Mesenchymal stem cell (in vitro differentiated cells and primary cell): Measurements from ENCODE around the gene MS4A14.
A peak's percentile ranks its signal among the peaks of the same experiment; 100 is the strongest.
"Not testable (repeated sequence)": the region's sequence is repeated elsewhere in the genome, so short reads cannot be mapped to it uniquely, and the experiment has no call there.

Source experiments
- DNase-seq: peaks from one replicate; pipeline ENCODE4 v3.0.0-alpha.2; 2013
- H2AFZ ChIP-seq: one replicate; pipeline ENCODE4 v1.6.1; 2013; ENCODE audit warnings: low read depth, mild to moderate bottlenecking, control low read depth, inconsistent platforms, low read length, moderate library complexity
- H2AK5ac ChIP-seq: 2 replicates; pipeline ENCODE4 v1.6.1; 2013; ENCODE audit warnings: low read length, moderate library complexity, mild to moderate bottlenecking, inconsistent platforms; ENCODE audit not compliant: severe bottlenecking
- H2BK120ac ChIP-seq: one replicate; pipeline ENCODE4 v1.6.1; 2013; ENCODE audit warnings: low read depth, mild to moderate bottlenecking, inconsistent platforms, low read length, moderate library complexity
- H2BK12ac ChIP-seq, 2 experiments: one replicate each; pipeline ENCODE4 v1.6.1; 2013; ENCODE audit warnings: inconsistent platforms in 2 of 2, low read length in 2 of 2, mild to moderate bottlenecking in 2 of 2, moderate library complexity in 2 of 2, control low read depth in 1 of 2
- H2BK15ac ChIP-seq: one replicate; pipeline ENCODE4 v1.6.1; 2013; ENCODE audit warnings: mild to moderate bottlenecking, low read depth, inconsistent platforms; ENCODE audit not compliant: poor library complexity, severe bottlenecking
- H2BK5ac ChIP-seq: 2 replicates; pipeline ENCODE4 v1.6.1; 2013; ENCODE audit warnings: low read depth, mild to moderate bottlenecking, low read length, control low read depth, inconsistent platforms; ENCODE audit not compliant: poor library complexity, severe bottlenecking
- H3K14ac ChIP-seq, 2 experiments: one replicate each; pipeline ENCODE4 v1.6.1; 2013; ENCODE audit warnings: inconsistent platforms in 2 of 2, low read length in 2 of 2, control low read depth in 1 of 2, mild to moderate bottlenecking in 1 of 2, moderate library complexity in 1 of 2
- H3K18ac ChIP-seq, 2 experiments: one replicate each; pipeline ENCODE4 v1.6.1; 2013; ENCODE audit warnings: inconsistent platforms in 2 of 2, low read length in 2 of 2, control low read depth in 1 of 2, low read depth in 1 of 2, mild to moderate bottlenecking in 1 of 2
- H3K23ac ChIP-seq, 2 experiments: one replicate each; pipeline ENCODE4 v1.6.1; 2013; ENCODE audit warnings: inconsistent platforms in 2 of 2, low read length in 2 of 2, mild to moderate bottlenecking in 2 of 2, moderate library complexity in 2 of 2, control low read depth in 1 of 2
- H3K27ac ChIP-seq: 2 replicates; pipeline ENCODE4 v1.5.1; 2013; ENCODE audit warnings: mild to moderate bottlenecking, moderate library complexity, low read length, control low read depth, inconsistent platforms; ENCODE audit not compliant: poor library complexity, severe bottlenecking
- H3K27me3 ChIP-seq, 2 experiments: 2 replicates each; pipeline versions ENCODE4 v1.6.1 to v1.7.0; 2013; ENCODE audit warnings: low read length in 2 of 2, mild to moderate bottlenecking in 2 of 2, moderate library complexity in 2 of 2, control low read depth in 1 of 2, inconsistent platforms in 1 of 2; ENCODE audit not compliant: control insufficient read depth in 1 of 2, insufficient read depth in 1 of 2
- H3K36me3 ChIP-seq, 2 experiments: 2 replicates each; pipeline versions ENCODE4 v1.6.1 to v1.7.0; 2013; ENCODE audit warnings: low read length in 2 of 2, control low read depth in 1 of 2, inconsistent platforms in 1 of 2, low read depth in 1 of 2, mild to moderate bottlenecking in 1 of 2; ENCODE audit not compliant: insufficient read depth in 2 of 2, control insufficient read depth in 1 of 2
- H3K4ac ChIP-seq, 2 experiments: one replicate each; pipeline ENCODE4 v1.6.1; 2013; ENCODE audit warnings: inconsistent platforms in 2 of 2, low read length in 2 of 2, mild to moderate bottlenecking in 2 of 2, moderate library complexity in 2 of 2, control low read depth in 1 of 2, low read depth in 1 of 2
- H3K4me1 ChIP-seq: 2 replicates; pipeline ENCODE4 v1.6.1; 2013; ENCODE audit warnings: low read depth, low read length, control low read depth; ENCODE audit not compliant: control insufficient read depth, insufficient read depth
- H3K4me2 ChIP-seq: 2 replicates; pipeline ENCODE4 v1.6.1; 2013; ENCODE audit warnings: low read length, mild to moderate bottlenecking, inconsistent platforms; ENCODE audit not compliant: poor library complexity, severe bottlenecking
- H3K4me3 ChIP-seq, 2 experiments: 2 replicates each; pipeline versions ENCODE4 v1.5.1 to v1.7.0; 2013; ENCODE audit warnings: low read length in 2 of 2, mild to moderate bottlenecking in 2 of 2, control low read depth in 1 of 2, low read depth in 1 of 2; ENCODE audit not compliant: insufficient read depth in 1 of 2
- H3K79me1 ChIP-seq: replicated peaks from 2 replicates; pipeline ENCODE4 v1.6.1; 2013; ENCODE audit warnings: mild to moderate bottlenecking, control low read depth, low read length, inconsistent platforms; ENCODE audit not compliant: poor library complexity, severe bottlenecking
- H3K9ac ChIP-seq: 2 replicates; pipeline ENCODE4 v1.7.0; 2013; ENCODE audit warnings: mild to moderate bottlenecking, low read length, moderate library complexity
- H3K9me3 ChIP-seq: 2 replicates; pipeline ENCODE4 v1.7.0; 2013; ENCODE audit warnings: mild to moderate bottlenecking, low read length; ENCODE audit not compliant: control insufficient read depth
- H4K8ac ChIP-seq: one replicate; pipeline ENCODE4 v1.6.1; 2013; ENCODE audit warnings: inconsistent platforms, mild to moderate bottlenecking, low read length, moderate library complexity
- H4K91ac ChIP-seq: one replicate; pipeline ENCODE4 v1.6.1; 2013; ENCODE audit warnings: mild to moderate bottlenecking, low read length, inconsistent platforms
- WGBS: methylation state at CpG from one replicate; pipeline ENCODE4 v1.1.7; 2013; ENCODE audit warnings: mixed read lengths; 5-methylcytosine and 5-hydroxymethylcytosine counted together

The MS4A14 gene

DNA sequence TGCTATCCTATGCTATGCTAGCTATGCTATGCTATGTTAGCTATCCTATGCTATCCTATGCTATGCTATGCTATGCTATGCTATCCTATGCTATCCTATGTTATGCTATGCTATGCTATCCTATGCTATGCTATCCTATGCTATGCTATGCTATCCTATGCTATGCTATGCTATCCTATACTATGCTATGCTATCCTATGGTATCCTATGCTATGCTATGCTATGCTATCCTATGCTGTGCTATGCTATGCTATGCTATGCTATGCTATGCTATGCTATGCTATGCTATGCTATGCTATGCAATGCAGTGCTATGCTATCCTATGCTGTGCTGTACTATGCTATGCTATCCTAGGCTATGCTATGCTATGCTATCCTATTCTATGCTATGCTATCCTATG, 50.8 kb downstream of the MS4A14 start:
- no peak overlapping the region for H2BK120ac ChIP-seq
- H3K36me3 ChIP-seq: no peaks in the 10 kb centered on the region
- H3K27me3 ChIP-seq: no peaks in the 10 kb centered on the region
- no peak overlapping the region for H2AK5ac ChIP-seq
- H2BK12ac ChIP-seq: no peak overlapping the region
- no peak overlapping the region for H3K4ac ChIP-seq
- H3K14ac ChIP-seq: no peak overlapping the region
- no peak overlapping the region for H2BK15ac ChIP-seq
- no peak overlapping the region for H4K91ac ChIP-seq
- H3K79me1 ChIP-seq: no peaks in the 10 kb centered on the region
- H2AFZ ChIP-seq: peak overlapping the region; percentile 23
- no peak for DNase-seq
- H3K9me3 ChIP-seq: no peaks in the 10 kb centered on the region
- no peak overlapping the region for H4K8ac ChIP-seq
- no peak overlapping the region for H2BK5ac ChIP-seq
- H3K4me3 ChIP-seq: no peak overlapping the region
- H3K23ac ChIP-seq: no peak overlapping the region
- H3K27ac ChIP-seq: no peak overlapping the region
- H3K18ac ChIP-seq: no peak overlapping the region
- H3K4me2 ChIP-seq: no peak overlapping the region
- H3K4me1 ChIP-seq: no peaks in the 10 kb centered on the region
- no peak overlapping the region for H3K9ac ChIP-seq

GRCh38 chr11:60447846-60448245, 51.6 kb downstream of the MS4A14 start:
- Histone ChIP-seq H3K79me1 (no peaks in the 10 kb centered on the region), H3K27me3 (no peaks in the 10 kb centered on the region)

DNA sequence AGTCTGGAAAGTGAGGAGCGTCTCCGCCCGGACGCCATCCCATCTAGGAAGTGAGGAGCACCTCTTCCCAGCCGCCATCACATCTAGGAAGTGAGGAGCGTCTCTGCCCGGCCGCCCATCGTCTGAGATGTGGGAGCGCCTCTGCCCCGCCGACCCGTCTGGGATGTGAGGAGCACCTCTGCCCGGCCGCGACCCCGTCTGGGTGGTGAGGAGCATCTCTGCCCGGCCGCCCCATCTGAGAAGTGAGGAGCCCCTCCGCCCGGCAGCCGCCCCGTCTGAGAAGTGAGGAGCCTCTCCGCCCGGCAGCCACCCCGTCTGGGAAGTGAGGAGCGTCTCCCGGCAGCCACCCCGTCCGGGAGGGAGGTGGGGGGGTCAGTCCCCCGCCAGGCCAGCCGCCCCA, 54.9 kb downstream of the MS4A14 start:
- H3K4me1 ChIP-seq, H3K9me3 ChIP-seq: not testable (repeated sequence)

More at GRCh38 chr11:60447846-60448245, 51.6 kb downstream of the MS4A14 start:
- Histone ChIP-seq H3K4me1 (no peaks in the 10 kb centered on the region), H3K23ac (no peak overlapping the region), H2BK15ac (no peak overlapping the region), H3K36me3 (no peaks in the 10 kb centered on the region), H2AFZ (no peak overlapping the region), H3K14ac (no peak overlapping the region), H2BK120ac (no peak overlapping the region), H2BK12ac (no peak overlapping the region), H4K91ac (no peak overlapping the region), H3K27ac (no peak overlapping the region), H3K9me3 (no peaks in the 10 kb centered on the region), H3K18ac (no peak overlapping the region), H2AK5ac (no peak overlapping the region), H3K9ac (no peak overlapping the region), H2BK5ac (no peak overlapping the region), H3K4ac (no peak overlapping the region), H4K8ac (no peak overlapping the region), H3K4me2 (no peak overlapping the region), H3K4me3 (no peak overlapping the region)
- no peak for DNase-seq

GRCh38 chr11:60454212-60454611, 58.0 kb downstream of the MS4A14 start:
- Histone ChIP-seq H3K4me1 (no peaks in the 10 kb centered on the region), H3K27me3 (peaks cover 0 to 4% of the 10 kb centered on the region in 2 experiments), H3K9me3 (no peaks in the 10 kb centered on the region), H3K4ac (no peak overlapping the region), H4K91ac (no peak overlapping the region), H2AK5ac (no peak overlapping the region), H3K18ac (no peak overlapping the region), H3K27ac (no peak overlapping the region), H4K8ac (no peak overlapping the region), H3K79me1 (no peaks in the 10 kb centered on the region), H3K4me3 (no peak overlapping the region), H2AFZ (no peak overlapping the region), H2BK15ac (no peak overlapping the region), H3K23ac (no peak overlapping the region), H2BK12ac (no peak overlapping the region), H3K9ac (no peak overlapping the region), H2BK120ac (no peak overlapping the region), H2BK5ac (no peak overlapping the region), H3K14ac (no peak overlapping the region), H3K4me2 (no peak overlapping the region), H3K36me3 (no peaks in the 10 kb centered on the region)
- no peak for DNase-seq

More for the DNA sequence above, 54.9 kb downstream of the MS4A14 start:
- not testable (repeated sequence) for H3K9ac ChIP-seq, H2BK15ac ChIP-seq, H3K4ac ChIP-seq, H3K14ac ChIP-seq, H2AFZ ChIP-seq, H3K27ac ChIP-seq, H2BK12ac ChIP-seq, H3K27me3 ChIP-seq, H2BK120ac ChIP-seq, H4K91ac ChIP-seq, H2AK5ac ChIP-seq, H3K23ac ChIP-seq, H3K4me3 ChIP-seq, H4K8ac ChIP-seq, H3K36me3 ChIP-seq, H2BK5ac ChIP-seq, DNase-seq, H3K79me1 ChIP-seq, H3K4me2 ChIP-seq, H3K18ac ChIP-seq
- WGBS: 96% methylated on average over 16 of the region's 32 CpGs
